ENCODE measurements around the gene EEIG1. TPM values are rescaled to one million over a fixed set of nuclear protein-coding genes. Genes with fewer than 3 reads are reported as not detected.

Gene EEIG1
- polyA plus RNA-seq, 1 donor (not counting 4 experiments of a cell fraction or from before 2014, with no cell fraction given) = 3.7 TPM

GRCh38 chr9:127941961-127942215, 38.9 kb downstream of the EEIG1 start:
- no peak overlapping the region for H3K4me2 ChIP-seq (ENCODE audit: control insufficient read depth, extremely low read depth, insufficient read depth, low read depth, low read length)
- peaks cover 9% of the 10 kb centered on the region for H4K20me1 ChIP-seq (ENCODE audit: control insufficient read depth, extremely low read depth, insufficient read depth, low read length)
- H3K9me3 ChIP-seq (ENCODE audit: control insufficient read depth, low read depth, low read length) = no peaks in the 10 kb centered on the region
- dilution Hi-C loops (cut with MboI; ENCODE audit: extremely low pct_ligation_motif_present, low sequenced_read_pairs) = loop anchor here (25.0 kb wide), 1 partner anchor 120 kb away; the partner anchor contains the start of genes NAIF1 and SLC25A25
- FAIRE-seq (no peak), DNase-seq (ENCODE audit: low read depth, low spot score) (no peak)
- H3K27ac ChIP-seq (ENCODE audit: control insufficient read depth, insufficient read depth, low read length) = no peak overlapping the region
- H3K36me3 ChIP-seq (ENCODE audit: control insufficient read depth in 2 of 2, extremely low read depth in 1 of 2, insufficient read depth in 2 of 2, low read length in 2 of 2) = peaks cover 5 to 10% of the 10 kb centered on the region in 2 experiments
- peaks cover 8% of the 10 kb centered on the region for H3K4me1 ChIP-seq (ENCODE audit: control insufficient read depth, extremely low read depth, insufficient read depth, low read length)
- H3K27me3 ChIP-seq (ENCODE audit: control insufficient read depth, extremely low read depth, insufficient read depth, low read length) = no peaks in the 10 kb centered on the region
- no peak overlapping the region for H3K9ac ChIP-seq (ENCODE audit: control insufficient read depth, extremely low read depth, insufficient read depth, low read length)
- peaks cover 7% of the 10 kb centered on the region for H3K79me2 ChIP-seq (ENCODE audit: control insufficient read depth, insufficient read depth, low read length)
- H2AFZ ChIP-seq (ENCODE audit: control insufficient read depth, low read length) = no peak overlapping the region
- H3K4me3 ChIP-seq (ENCODE audit: control insufficient read depth in 2 of 3, extremely low read depth in 1 of 3, insufficient read depth in 2 of 3, low read depth in 1 of 3, low read length in 3 of 3) = no peak overlapping the region
- TF ChIP-seq, protein P1, sequence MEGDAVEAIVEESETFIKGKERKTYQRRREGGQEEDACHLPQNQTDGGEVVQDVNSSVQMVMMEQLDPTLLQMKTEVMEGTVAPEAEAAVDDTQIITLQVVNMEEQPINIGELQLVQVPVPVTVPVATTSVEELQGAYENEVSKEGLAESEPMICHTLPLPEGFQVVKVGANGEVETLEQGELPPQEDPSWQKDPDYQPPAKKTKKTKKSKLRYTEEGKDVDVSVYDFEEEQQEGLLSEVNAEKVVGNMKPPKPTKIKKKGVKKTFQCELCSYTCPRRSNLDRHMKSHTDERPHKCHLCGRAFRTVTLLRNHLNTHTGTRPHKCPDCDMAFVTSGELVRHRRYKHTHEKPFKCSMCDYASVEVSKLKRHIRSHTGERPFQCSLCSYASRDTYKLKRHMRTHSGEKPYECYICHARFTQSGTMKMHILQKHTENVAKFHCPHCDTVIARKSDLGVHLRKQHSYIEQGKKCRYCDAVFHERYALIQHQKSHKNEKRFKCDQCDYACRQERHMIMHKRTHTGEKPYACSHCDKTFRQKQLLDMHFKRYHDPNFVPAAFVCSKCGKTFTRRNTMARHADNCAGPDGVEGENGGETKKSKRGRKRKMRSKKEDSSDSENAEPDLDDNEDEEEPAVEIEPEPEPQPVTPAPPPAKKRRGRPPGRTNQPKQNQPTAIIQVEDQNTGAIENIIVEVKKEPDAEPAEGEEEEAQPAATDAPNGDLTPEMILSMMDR (optimal IDR thresholded peaks at IDR 0.05 in 1 of 3, IDR thresholded peaks at IDR 0.05 in 1 of 3, conservative IDR thresholded peaks at IDR 0.05 in 1 of 3; ENCODE audit: extremely low read depth in 1 of 3, insufficient read depth in 2 of 3, low read length in 3 of 3) = no peak
- no peak for TF ChIP-seq EZH2 (IDR thresholded peaks at IDR 0.05; ENCODE audit: low read length)
- no peaks in the 10 kb centered on the region for H3K9me1 ChIP-seq (ENCODE audit: control insufficient read depth, extremely low read depth, insufficient read depth, low read length)

DNA sequence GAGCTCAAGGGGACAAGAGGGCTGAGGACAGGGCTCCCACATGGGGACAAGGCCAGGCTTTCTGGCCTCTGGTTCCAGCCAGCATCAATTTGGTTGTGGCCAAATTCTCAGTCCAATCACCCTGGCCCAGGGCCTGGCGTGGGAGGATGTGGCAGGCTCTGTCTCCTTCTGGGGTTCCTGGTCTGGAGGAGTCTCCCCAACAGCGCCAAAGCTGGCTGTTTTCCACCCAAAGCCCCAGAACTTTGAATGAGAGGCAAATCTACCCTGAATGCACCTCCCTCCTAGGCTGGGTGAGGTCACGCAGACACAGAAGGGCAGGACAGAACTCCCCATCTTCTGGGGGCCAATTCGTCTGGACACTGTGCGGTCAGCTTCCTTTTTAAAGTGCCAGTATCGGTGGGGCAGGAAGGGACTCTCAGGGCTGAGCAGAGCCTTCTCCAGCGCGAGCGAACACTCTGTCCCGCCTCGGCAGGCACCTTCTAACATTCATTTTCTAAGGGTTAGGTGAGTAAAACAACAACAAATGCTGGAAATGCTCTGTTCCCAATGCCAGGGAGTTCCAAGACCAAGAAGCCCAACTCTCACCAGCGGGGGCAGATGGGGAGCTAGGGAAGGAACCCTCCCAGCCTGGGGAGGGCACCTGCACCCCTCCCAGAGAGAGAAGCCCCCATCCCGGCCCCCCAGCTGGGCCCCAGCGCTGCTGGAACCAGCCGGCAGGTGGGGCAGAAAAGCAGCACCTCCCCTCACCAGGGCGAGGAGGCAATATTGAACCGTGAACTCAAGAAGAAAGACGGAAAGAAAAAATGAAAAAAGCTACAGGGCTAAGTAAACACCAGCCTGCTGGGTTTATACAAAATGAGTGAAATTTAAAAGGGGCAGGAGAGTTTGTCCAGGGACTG, 39.5 kb downstream of the EEIG1 start:
- Histone ChIP-seq H3K4me2 (ENCODE audit: control insufficient read depth, extremely low read depth, insufficient read depth, low read depth, low read length) (no peak overlapping the region), H2AFZ (ENCODE audit: control insufficient read depth, low read length) (no peak overlapping the region), H3K27ac (ENCODE audit: control insufficient read depth, insufficient read depth, low read length) (no peak overlapping the region), H3K4me1 (ENCODE audit: control insufficient read depth, extremely low read depth, insufficient read depth, low read length) (peaks cover 14% of the 10 kb centered on the region), H3K9me1 (ENCODE audit: control insufficient read depth, extremely low read depth, insufficient read depth, low read length) (no peaks in the 10 kb centered on the region), H3K79me2 (ENCODE audit: control insufficient read depth, insufficient read depth, low read length) (peaks cover 12% of the 10 kb centered on the region), H3K27me3 (ENCODE audit: control insufficient read depth, extremely low read depth, insufficient read depth, low read length) (no peaks in the 10 kb centered on the region), H3K4me3 (ENCODE audit: control insufficient read depth in 2 of 3, extremely low read depth in 1 of 3, insufficient read depth in 2 of 3, low read depth in 1 of 3, low read length in 3 of 3) (no peak overlapping the region), H3K36me3 (ENCODE audit: control insufficient read depth in 2 of 2, extremely low read depth in 1 of 2, insufficient read depth in 2 of 2, low read length in 2 of 2) (peaks cover 5 to 10% of the 10 kb centered on the region in 2 experiments), H3K9ac (ENCODE audit: control insufficient read depth, extremely low read depth, insufficient read depth, low read length) (no peak overlapping the region), H4K20me1 (ENCODE audit: control insufficient read depth, extremely low read depth, insufficient read depth, low read length) (peaks cover 9% of the 10 kb centered on the region), H3K9me3 (ENCODE audit: control insufficient read depth, low read depth, low read length) (no peaks in the 10 kb centered on the region)
- no peak for FAIRE-seq
- TF ChIP-seq, protein P1 (optimal IDR thresholded peaks at IDR 0.05 in 1 of 3, IDR thresholded peaks at IDR 0.05 in 1 of 3, conservative IDR thresholded peaks at IDR 0.05 in 1 of 3; ENCODE audit: extremely low read depth in 1 of 3, insufficient read depth in 2 of 3, low read length in 3 of 3) = no peak
- TF ChIP-seq EZH2 (IDR thresholded peaks at IDR 0.05; ENCODE audit: low read length) = no peak
- dilution Hi-C loops (cut with MboI; ENCODE audit: extremely low pct_ligation_motif_present, low sequenced_read_pairs) = loop anchor here (25.0 kb wide), 1 partner anchor 121 kb away; the partner anchor contains the start of genes NAIF1 and SLC25A25
- no peak for DNase-seq (ENCODE audit: low read depth, low spot score)
